SHP77 (cell line): ENCODE results near the gene TWF2.
"Not testable (repeated sequence)": the region's sequence is repeated elsewhere in the genome, so short reads cannot be mapped to it uniquely, and the experiment has no call there.

Experiments
- DNase-seq, 2 experiments: peaks; one replicate each; lab custom pipeline; 2025; lab: John Stamatoyannopoulos, UW

Gene TWF2

GRCh38 chr3:52238761-52239701 is at the start of gene TWF2:
TWF2 (minus strand) TSS chr3:52239158; CDS start chr3:52239016, 142 bp downstream.
- DNase-seq = peak; percentile 21 to 67

GRCh38 chr3:52288674-52289073 is 49.7 kb upstream of the TWF2 start:
- DNase-seq = no peak

GRCh38 chr3:52286777-52287110 is 47.8 kb upstream of the TWF2 start:
- no peak for DNase-seq

- not testable (repeated sequence) for DNase-seq
These were observed 45.1 kb upstream of the TWF2 start for GRCh38 chr3:52284051-52284450.

GRCh38 chr3:52283306-52283705 is 44.3 kb upstream of the TWF2 start:
- no peak for DNase-seq

- DNase-seq = no peak
These were observed 43.2 kb upstream of the TWF2 start for GRCh38 chr3:52281981-52282801.

GRCh38 chr3:52280050-52280461 is 41.1 kb upstream of the TWF2 start:
- DNase-seq = no peak

- DNase-seq = no peak
These were observed 40.6 kb upstream of the TWF2 start for GRCh38 chr3:52279596-52279995.

- DNase-seq = peak; percentile 76 to 91
These were observed 39.6 kb upstream of the TWF2 start, which contains the start of gene WDR82 for GRCh38 chr3:52278510-52279069. WDR82 (minus strand) TSS chr3:52278649; CDS start chr3:52278361, 288 bp downstream.

- DNase-seq = peak; percentile 43 to 44
These were observed 39.1 kb upstream of the TWF2 start for GRCh38 chr3:52277972-52278509.

- peak; percentile 20 to 57 for DNase-seq
These were observed 38.4 kb upstream of the TWF2 start for GRCh38 chr3:52277071-52277964.

- not testable (repeated sequence) for DNase-seq
These were observed 35.8 kb upstream of the TWF2 start for GRCh38 chr3:52274781-52275180.

- no peak for DNase-seq
These were observed 33.9 kb upstream of the TWF2 start for GRCh38 chr3:52272831-52273230.

GRCh38 chr3:52272172-52272571 is 33.2 kb upstream of the TWF2 start:
- not testable (repeated sequence) for DNase-seq

GRCh38 chr3:52270252-52270754 is 31.3 kb upstream of the TWF2 start:
- DNase-seq = no peak

- no peak for DNase-seq
These were observed 30.8 kb upstream of the TWF2 start for GRCh38 chr3:52269776-52270175.

- no peak for DNase-seq
These were observed 29.1 kb upstream of the TWF2 start for GRCh38 chr3:52268036-52268435.

GRCh38 chr3:52265387-52265786 is 26.4 kb upstream of the TWF2 start:
- DNase-seq = no peak

- DNase-seq = no peak
These were observed 23.5 kb upstream of the TWF2 start for GRCh38 chr3:52262447-52262846.

- DNase-seq = no peak
These were observed 20.5 kb upstream of the TWF2 start for GRCh38 chr3:52259448-52259847.

- DNase-seq = no peak
These were observed 20.1 kb upstream of the TWF2 start for GRCh38 chr3:52259035-52259434.
